ENCODE results near the gene METRNL.

The METRNL gene

DNA sequence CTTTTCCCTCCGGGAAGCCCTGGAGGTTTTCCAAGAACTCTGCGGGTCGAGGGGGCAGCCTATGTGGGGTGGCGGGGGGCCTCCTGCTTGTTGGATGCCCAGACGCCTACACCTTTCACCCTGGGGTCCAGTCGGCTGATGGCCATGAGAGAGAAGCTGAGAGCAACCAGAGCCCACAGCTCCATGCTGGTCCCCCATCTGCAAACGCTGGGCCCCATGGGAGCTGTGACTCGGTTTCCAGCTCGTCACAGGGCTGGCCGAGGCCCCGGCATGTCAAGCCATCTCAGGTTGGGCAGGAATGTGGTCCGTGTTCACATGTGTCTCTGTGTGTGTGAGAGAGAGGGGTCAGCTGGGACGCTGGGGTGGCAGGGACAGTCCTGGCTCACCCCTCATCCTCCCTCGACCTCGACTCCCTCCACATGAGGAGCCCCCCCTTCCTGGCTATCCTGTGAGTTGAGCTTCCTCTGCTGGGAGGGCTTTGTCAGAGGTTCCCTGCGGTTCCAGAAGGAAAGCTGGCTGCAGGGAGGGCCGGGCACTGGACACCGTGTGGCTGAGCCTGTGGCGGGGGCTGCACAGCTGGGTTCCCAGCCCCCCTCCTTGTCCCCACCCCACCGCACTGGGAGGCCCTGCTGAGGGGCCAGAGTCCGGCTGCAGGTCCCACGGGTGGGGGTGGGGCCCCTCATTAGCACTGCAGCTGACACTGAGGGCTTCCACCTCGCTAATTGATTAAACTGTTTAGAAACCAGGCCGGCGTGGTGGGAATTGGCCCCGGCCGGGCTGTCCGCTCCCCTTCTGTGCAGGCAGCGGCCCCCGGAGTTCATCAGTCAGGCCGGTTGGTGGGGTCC, 19.1 kb downstream of the METRNL start:
- no peaks in the 10 kb centered on the region for H4K20me1 ChIP-seq (ENCODE audit: insufficient read depth, low read length)
- no peaks in the 10 kb centered on the region for H3K9me2 ChIP-seq (ENCODE audit: low read depth, low read length)
- H3K9ac ChIP-seq (ENCODE audit: low read length), result no peak overlapping the region
- no peak overlapping the region for H3K4me3 ChIP-seq (ENCODE audit: low read depth, low read length, poor library complexity, severe bottlenecking)
- H3K36me3 ChIP-seq (ENCODE audit: insufficient read depth, low read length), result peaks cover 10% of the 10 kb centered on the region; the same call in 1 of the 2 replicates
- H2AFZ ChIP-seq (ENCODE audit: low read length), result no peak overlapping the region
- H3K9me3 ChIP-seq (ENCODE audit: low read length), result no peaks in the 10 kb centered on the region
- H3K4me2 ChIP-seq (ENCODE audit: low read length), result no peak overlapping the region
- TF ChIP-seq, protein P1, sequence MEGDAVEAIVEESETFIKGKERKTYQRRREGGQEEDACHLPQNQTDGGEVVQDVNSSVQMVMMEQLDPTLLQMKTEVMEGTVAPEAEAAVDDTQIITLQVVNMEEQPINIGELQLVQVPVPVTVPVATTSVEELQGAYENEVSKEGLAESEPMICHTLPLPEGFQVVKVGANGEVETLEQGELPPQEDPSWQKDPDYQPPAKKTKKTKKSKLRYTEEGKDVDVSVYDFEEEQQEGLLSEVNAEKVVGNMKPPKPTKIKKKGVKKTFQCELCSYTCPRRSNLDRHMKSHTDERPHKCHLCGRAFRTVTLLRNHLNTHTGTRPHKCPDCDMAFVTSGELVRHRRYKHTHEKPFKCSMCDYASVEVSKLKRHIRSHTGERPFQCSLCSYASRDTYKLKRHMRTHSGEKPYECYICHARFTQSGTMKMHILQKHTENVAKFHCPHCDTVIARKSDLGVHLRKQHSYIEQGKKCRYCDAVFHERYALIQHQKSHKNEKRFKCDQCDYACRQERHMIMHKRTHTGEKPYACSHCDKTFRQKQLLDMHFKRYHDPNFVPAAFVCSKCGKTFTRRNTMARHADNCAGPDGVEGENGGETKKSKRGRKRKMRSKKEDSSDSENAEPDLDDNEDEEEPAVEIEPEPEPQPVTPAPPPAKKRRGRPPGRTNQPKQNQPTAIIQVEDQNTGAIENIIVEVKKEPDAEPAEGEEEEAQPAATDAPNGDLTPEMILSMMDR (IDR thresholded peaks at IDR 0.05; ENCODE audit: low read length), result no peak
- no peak for TF ChIP-seq EZH2 (IDR thresholded peaks at IDR 0.05; ENCODE audit: borderline replicate concordance, low read length)
- peaks cover 7% of the 10 kb centered on the region; the same call in 1 of the 2 replicates for H3K27me3 ChIP-seq (ENCODE audit: insufficient read depth, low read length)
- H3K79me2 ChIP-seq (ENCODE audit: insufficient read depth, low read length), result no peaks in the 10 kb centered on the region
- H3K4me1 ChIP-seq (ENCODE audit: insufficient read depth, low read length, severe bottlenecking), result peaks cover 15% of the 10 kb centered on the region
- H3K27ac ChIP-seq (ENCODE audit: low read depth, low read length, poor library complexity, severe bottlenecking), result no peak overlapping the region
- no peaks in the 10 kb centered on the region for H3F3A ChIP-seq (ENCODE audit: insufficient read depth, low read length)

DNA sequence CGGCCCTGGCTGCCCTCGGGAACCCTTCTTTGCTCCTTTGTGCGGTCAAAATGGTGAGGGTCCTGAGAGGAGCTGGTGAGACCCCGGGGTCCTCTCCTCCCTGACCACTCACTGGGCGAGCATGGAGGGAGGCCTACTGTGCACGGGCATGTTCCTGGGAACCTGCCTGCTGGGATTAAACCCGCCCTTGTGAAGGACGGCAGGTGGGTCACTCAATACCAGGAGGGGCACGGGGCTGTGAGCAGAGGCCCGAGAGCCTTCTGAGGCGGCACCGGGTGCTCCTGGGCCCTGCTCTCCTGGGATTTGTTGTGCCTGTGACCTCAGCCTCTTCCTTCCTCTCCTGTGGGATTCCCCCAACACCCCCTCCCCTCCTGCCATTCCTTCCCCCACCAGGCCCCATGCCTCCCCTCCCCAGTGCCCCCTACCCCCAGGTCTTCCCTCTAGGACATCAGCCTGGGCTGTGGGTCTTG, 19.7 kb downstream of the METRNL start:
- Histone ChIP-seq H3K9me3 (ENCODE audit: low read length) (no peaks in the 10 kb centered on the region), H3K27ac (ENCODE audit: low read depth, low read length, poor library complexity, severe bottlenecking) (no peak overlapping the region), H4K20me1 (ENCODE audit: insufficient read depth, low read length) (no peaks in the 10 kb centered on the region), H3K9me2 (ENCODE audit: low read depth, low read length) (no peaks in the 10 kb centered on the region), H3K4me1 (ENCODE audit: insufficient read depth, low read length, severe bottlenecking) (peaks cover 15% of the 10 kb centered on the region), H3K4me2 (ENCODE audit: low read length) (no peak overlapping the region), H3F3A (ENCODE audit: insufficient read depth, low read length) (no peaks in the 10 kb centered on the region), H2AFZ (ENCODE audit: low read length) (no peak overlapping the region), H3K79me2 (ENCODE audit: insufficient read depth, low read length) (no peaks in the 10 kb centered on the region), H3K36me3 (ENCODE audit: insufficient read depth, low read length) (peaks cover 10% of the 10 kb centered on the region; the same call in 1 of the 2 replicates), H3K4me3 (ENCODE audit: low read depth, low read length, poor library complexity, severe bottlenecking) (no peak overlapping the region), H3K9ac (ENCODE audit: low read length) (no peak overlapping the region), H3K27me3 (ENCODE audit: insufficient read depth, low read length) (peaks cover 7% of the 10 kb centered on the region; the same call in 1 of the 2 replicates)
- no peak for TF ChIP-seq EZH2 (IDR thresholded peaks at IDR 0.05; ENCODE audit: borderline replicate concordance, low read length)
- TF ChIP-seq, protein P1 (IDR thresholded peaks at IDR 0.05; ENCODE audit: low read length), result no peak

GRCh38 chr17:83099570-83100181, 20.3 kb downstream of the METRNL start:
- Histone ChIP-seq H3K9me2 (ENCODE audit: low read depth, low read length) (no peaks in the 10 kb centered on the region), H3K4me2 (ENCODE audit: low read length) (no peak overlapping the region; the same call in 1 of the 2 replicates), H3K4me1 (ENCODE audit: insufficient read depth, low read length, severe bottlenecking) (peaks cover 15% of the 10 kb centered on the region), H3K79me2 (ENCODE audit: insufficient read depth, low read length) (no peaks in the 10 kb centered on the region), H4K20me1 (ENCODE audit: insufficient read depth, low read length) (no peaks in the 10 kb centered on the region), H3F3A (ENCODE audit: insufficient read depth, low read length) (no peaks in the 10 kb centered on the region), H3K9ac (ENCODE audit: low read length) (no peak overlapping the region), H3K9me3 (ENCODE audit: low read length) (no peaks in the 10 kb centered on the region), H2AFZ (ENCODE audit: low read length) (no peak overlapping the region), H3K27me3 (ENCODE audit: insufficient read depth, low read length) (peaks cover 7% of the 10 kb centered on the region; the same call in 1 of the 2 replicates), H3K4me3 (ENCODE audit: low read depth, low read length, poor library complexity, severe bottlenecking) (no peak overlapping the region), H3K36me3 (ENCODE audit: insufficient read depth, low read length) (peaks cover 6% of the 10 kb centered on the region; the same call in 1 of the 2 replicates), H3K27ac (ENCODE audit: low read depth, low read length, poor library complexity, severe bottlenecking) (no peak overlapping the region)
- no peak for TF ChIP-seq EZH2 (IDR thresholded peaks at IDR 0.05; ENCODE audit: borderline replicate concordance, low read length)
- TF ChIP-seq, protein P1 (IDR thresholded peaks at IDR 0.05; ENCODE audit: low read length), result no peak

Measured in OCI-LY1 (cell line).